Measurements from ENCODE around the gene CBX8.

DNA sequence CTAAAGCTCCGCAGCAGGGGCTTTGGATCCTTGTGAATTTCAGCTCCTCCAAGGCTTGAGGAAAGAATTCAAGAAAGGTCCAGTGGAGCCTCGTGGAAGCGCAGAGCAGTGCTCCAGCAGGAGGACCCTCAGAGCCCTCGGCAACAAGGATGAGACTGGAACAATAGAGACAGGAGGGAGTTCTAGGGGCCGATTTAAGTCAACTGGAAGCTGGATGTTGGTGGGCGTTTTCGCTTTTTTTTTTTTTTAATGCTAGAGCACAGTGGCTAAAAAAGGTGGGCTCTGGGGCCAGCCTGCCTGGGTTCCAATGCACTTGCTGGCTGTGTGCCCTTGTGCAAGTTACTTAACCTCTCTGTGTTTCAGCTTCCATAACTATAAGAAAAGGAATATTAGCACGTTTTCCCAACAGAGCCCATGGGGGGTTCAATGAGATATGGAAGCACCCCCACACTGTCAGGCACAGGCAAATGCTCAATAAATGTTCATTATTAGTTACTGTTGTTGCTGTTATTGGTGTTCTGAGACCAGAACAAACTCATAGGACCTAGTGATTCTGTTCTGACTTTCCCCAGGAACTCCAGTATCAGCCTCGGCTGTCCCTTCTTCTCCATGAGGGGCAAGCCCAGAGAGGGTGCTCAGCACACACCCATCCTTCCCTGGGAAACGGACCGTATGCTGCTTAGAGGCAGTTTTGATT is 5.3 kb upstream of the CBX8 start:
- TF ChIP-seq, protein P1, sequence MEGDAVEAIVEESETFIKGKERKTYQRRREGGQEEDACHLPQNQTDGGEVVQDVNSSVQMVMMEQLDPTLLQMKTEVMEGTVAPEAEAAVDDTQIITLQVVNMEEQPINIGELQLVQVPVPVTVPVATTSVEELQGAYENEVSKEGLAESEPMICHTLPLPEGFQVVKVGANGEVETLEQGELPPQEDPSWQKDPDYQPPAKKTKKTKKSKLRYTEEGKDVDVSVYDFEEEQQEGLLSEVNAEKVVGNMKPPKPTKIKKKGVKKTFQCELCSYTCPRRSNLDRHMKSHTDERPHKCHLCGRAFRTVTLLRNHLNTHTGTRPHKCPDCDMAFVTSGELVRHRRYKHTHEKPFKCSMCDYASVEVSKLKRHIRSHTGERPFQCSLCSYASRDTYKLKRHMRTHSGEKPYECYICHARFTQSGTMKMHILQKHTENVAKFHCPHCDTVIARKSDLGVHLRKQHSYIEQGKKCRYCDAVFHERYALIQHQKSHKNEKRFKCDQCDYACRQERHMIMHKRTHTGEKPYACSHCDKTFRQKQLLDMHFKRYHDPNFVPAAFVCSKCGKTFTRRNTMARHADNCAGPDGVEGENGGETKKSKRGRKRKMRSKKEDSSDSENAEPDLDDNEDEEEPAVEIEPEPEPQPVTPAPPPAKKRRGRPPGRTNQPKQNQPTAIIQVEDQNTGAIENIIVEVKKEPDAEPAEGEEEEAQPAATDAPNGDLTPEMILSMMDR (IDR thresholded peaks at IDR 0.05; ENCODE audit: low read depth, low read length, poor library complexity, severe bottlenecking), result no peak
- TF ChIP-seq EZH2phosphoT487 (IDR thresholded peaks at IDR 0.05; ENCODE audit: borderline replicate concordance, low read length), result no peak
